Testis (tissue), 3 donors: ENCODE measurements around the gene S100B. TPM values are rescaled to one million over a fixed set of nuclear protein-coding genes. Genes with fewer than 3 reads are reported as not detected.

ENCODE experiments used
- DNase-seq: peaks from one replicate; pipeline ENCODE4 v3.0.0-alpha.2; 2019
- H3K27ac ChIP-seq, 2 donors: fragments of 200-600 bp; sonication (generic); one replicate each; pipeline ENCODE4 v1.5.1; 2019
- H3K27me3 ChIP-seq: fragments of 200-600 bp; sonication (generic); one replicate; pipeline ENCODE4 v1.5.1; 2019
- H3K36me3 ChIP-seq: fragments of 200-600 bp; sonication (generic); one replicate; pipeline ENCODE4 v1.5.1; 2017; ENCODE audit warnings: low read depth; ENCODE audit errors: missing control alignments
- H3K4me1 ChIP-seq: fragments of 200-600 bp; sonication (generic); one replicate; pipeline ENCODE4 v1.5.1; 2019
- H3K4me3 ChIP-seq, 2 donors: fragments of 200-600 bp; sonication (generic); one replicate each; pipeline ENCODE4 v1.5.1; 2017 to 2019
- H3K9me3 ChIP-seq: fragments of 200-600 bp; sonication (generic); one replicate; pipeline ENCODE4 v1.5.1; 2017
- POLR2A ChIP-seq: fragments of 450-650 bp; IDR thresholded peaks from one replicate; pipeline ENCODE4 v1.6.1; 2017; ENCODE audit warnings: antibody characterized with exemption, mild to moderate bottlenecking, moderate library complexity
- WGBS, 2 donors: methylation state at CpG; one replicate each; pipeline ENCODE4 v1.1.5; 2018; 5-methylcytosine and 5-hydroxymethylcytosine counted together
- intact Hi-C: fragments of 100-400 bp; cut with DNase I; formaldehyde crosslinking; loops from one replicate; pipeline ENCODE4 v1.15.1; 2023; ENCODE audit warnings: low total_unique reads
- polyA plus RNA-seq: library from polyadenylated mRNA; stranded (reverse); fragments of 350-450 nt; fragmentation: Illumina TruSeq; extraction: RNeasy Lipid Tissue Mini Kit (QIAGEN cat#74804); gene quantifications from one replicate; pipeline ENCODE4 v1.2.3, GENCODE V29; 2014; ENCODE audit warnings: low read depth, low replicate concordance; ENCODE audit not compliant: insufficient read depth
- total RNA-seq, 2 donors: library from RNA; depleted of rRNA; stranded (reverse); fragments of >200 nt; gene quantifications; one replicate each; pipeline ENCODE4 v1.2.3, GENCODE V29; 2016
- TF ChIP-seq, protein P1 (sequence below), 3 experiments: fragments of 450-650 bp in 2 of 3; fragments of 200-600 bp in 1 of 3; sonication (generic) in 1 of 3; IDR thresholded peaks; one replicate each; pipeline ENCODE4 v1.5.1; 2016 to 2019; ENCODE audit warnings: antibody characterized with exemption in 3 of 3, mild to moderate bottlenecking in 2 of 3, moderate library complexity in 1 of 3

The S100B gene
- total and polyA plus RNA-seq, 3 donors from 2014 or later = 2.7 to 7.4 (median 7.1) TPM

GRCh38 chr21:46616050-46616449 is 11.2 kb upstream of the S100B start:
- no peaks in the 10 kb centered on the region for H3K36me3 ChIP-seq
- TF ChIP-seq, protein P1, sequence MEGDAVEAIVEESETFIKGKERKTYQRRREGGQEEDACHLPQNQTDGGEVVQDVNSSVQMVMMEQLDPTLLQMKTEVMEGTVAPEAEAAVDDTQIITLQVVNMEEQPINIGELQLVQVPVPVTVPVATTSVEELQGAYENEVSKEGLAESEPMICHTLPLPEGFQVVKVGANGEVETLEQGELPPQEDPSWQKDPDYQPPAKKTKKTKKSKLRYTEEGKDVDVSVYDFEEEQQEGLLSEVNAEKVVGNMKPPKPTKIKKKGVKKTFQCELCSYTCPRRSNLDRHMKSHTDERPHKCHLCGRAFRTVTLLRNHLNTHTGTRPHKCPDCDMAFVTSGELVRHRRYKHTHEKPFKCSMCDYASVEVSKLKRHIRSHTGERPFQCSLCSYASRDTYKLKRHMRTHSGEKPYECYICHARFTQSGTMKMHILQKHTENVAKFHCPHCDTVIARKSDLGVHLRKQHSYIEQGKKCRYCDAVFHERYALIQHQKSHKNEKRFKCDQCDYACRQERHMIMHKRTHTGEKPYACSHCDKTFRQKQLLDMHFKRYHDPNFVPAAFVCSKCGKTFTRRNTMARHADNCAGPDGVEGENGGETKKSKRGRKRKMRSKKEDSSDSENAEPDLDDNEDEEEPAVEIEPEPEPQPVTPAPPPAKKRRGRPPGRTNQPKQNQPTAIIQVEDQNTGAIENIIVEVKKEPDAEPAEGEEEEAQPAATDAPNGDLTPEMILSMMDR (IDR thresholded peaks at IDR 0.05) = no peak
- TF ChIP-seq POLR2A = no peak
- no peak overlapping the region for H3K4me3 ChIP-seq
- H3K4me1 ChIP-seq = peaks cover under 1% of the 10 kb centered on the region
- no peak for DNase-seq
- intact Hi-C loops = no loop called here
- H3K27me3 ChIP-seq = no peaks in the 10 kb centered on the region
- no peak overlapping the region for H3K27ac ChIP-seq
- no peaks in the 10 kb centered on the region for H3K9me3 ChIP-seq
- WGBS, 2 donors = 95 to 96% methylated on average over 2 of the region's 2 CpGs

GRCh38 chr21:46613391-46613790 is 8.5 kb upstream of the S100B start:
- no peaks in the 10 kb centered on the region for H3K9me3 ChIP-seq
- 74 to 77% methylated on average over 6 of the region's 6 CpGs for WGBS, 2 donors
- no peaks in the 10 kb centered on the region for H3K36me3 ChIP-seq
- H3K4me3 ChIP-seq = no peak overlapping the region
- intact Hi-C loops = no loop called here
- H3K27me3 ChIP-seq = no peaks in the 10 kb centered on the region
- H3K4me1 ChIP-seq = no peaks in the 10 kb centered on the region
- H3K27ac ChIP-seq = no peak overlapping the region
- no peak for DNase-seq
- TF ChIP-seq POLR2A = no peak
- TF ChIP-seq, protein P1 (IDR thresholded peaks at IDR 0.05) = no peak

GRCh38 chr21:46610018-46610701 is 5.3 kb upstream of the S100B start:
- 85 to 86% methylated on average over 5 to 6 of the region's 6 CpGs for WGBS, 2 donors
- no peaks in the 10 kb centered on the region for H3K36me3 ChIP-seq
- intact Hi-C loops = no loop called here
- H3K4me1 ChIP-seq = no peaks in the 10 kb centered on the region
- no peak overlapping the region for H3K27ac ChIP-seq
- H3K27me3 ChIP-seq = no peaks in the 10 kb centered on the region
- DNase-seq = no peak
- TF ChIP-seq, protein P1 (IDR thresholded peaks at IDR 0.05) = no peak
- TF ChIP-seq POLR2A = no peak
- H3K9me3 ChIP-seq = no peaks in the 10 kb centered on the region
- no peak overlapping the region for H3K4me3 ChIP-seq

DNA sequence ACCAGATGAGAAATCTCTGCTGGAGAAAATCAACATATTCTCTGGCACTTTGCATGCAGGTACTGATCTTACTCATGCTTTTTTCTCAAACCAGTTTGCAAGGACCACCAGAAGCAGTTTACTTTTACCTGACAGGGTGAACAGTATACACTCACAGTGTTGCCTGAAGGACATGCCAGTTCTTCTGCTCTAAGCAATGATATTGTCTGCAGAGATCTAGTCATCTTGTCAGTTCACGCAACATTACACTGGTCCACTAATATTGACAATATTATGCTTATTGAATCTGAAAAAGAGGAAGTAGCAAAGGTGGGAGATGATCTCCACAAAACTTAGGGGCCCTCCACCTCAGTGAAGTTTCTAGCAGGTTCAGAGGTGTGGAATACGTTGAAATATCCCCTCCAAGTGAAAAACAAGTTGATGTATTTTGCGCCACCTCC is 3.8 kb upstream of the S100B start:
- Histone ChIP-seq H3K27ac (no peak overlapping the region), H3K4me3 (no peak overlapping the region), H3K27me3 (no peaks in the 10 kb centered on the region), H3K4me1 (no peaks in the 10 kb centered on the region), H3K9me3 (no peaks in the 10 kb centered on the region), H3K36me3 (no peaks in the 10 kb centered on the region)
- no peak for TF ChIP-seq POLR2A
- TF ChIP-seq, protein P1 (IDR thresholded peaks at IDR 0.05) = no peak
- 74 to 81% methylated on average over 3 of the region's 3 CpGs for WGBS, 2 donors
- no peak for DNase-seq
- intact Hi-C loops = no loop called here

DNA sequence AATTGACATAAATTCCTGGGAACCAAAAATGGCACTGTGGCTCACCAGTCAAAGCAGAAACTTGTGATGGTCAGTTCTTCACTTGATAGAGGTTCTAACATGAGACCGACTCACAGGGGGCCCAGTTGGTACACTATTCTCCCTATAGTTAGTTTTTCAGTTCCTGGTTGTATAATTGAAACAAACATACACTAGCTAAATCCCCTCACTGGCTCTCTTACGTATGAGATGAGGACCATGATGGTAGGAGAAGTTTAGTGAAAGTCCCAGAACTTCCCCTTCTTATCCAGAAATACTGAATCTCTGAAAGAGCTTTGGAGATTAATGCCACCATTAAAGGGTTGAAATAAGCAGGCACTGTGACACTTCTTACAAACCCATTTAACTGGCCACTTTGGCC is 2.8 kb upstream of the S100B start:
- Histone ChIP-seq H3K4me1 (no peaks in the 10 kb centered on the region), H3K36me3 (no peaks in the 10 kb centered on the region), H3K4me3 (no peak overlapping the region), H3K9me3 (no peaks in the 10 kb centered on the region), H3K27ac (no peak overlapping the region), H3K27me3 (no peaks in the 10 kb centered on the region)
- no peak for DNase-seq
- 77 to 96% methylated on average over 2 of the region's 2 CpGs for WGBS, 2 donors
- TF ChIP-seq, protein P1 (IDR thresholded peaks at IDR 0.05) = no peak
- no peak for TF ChIP-seq POLR2A
- intact Hi-C loops = no loop called here
